Prostate gland (tissue), 2 donors: ENCODE data around the gene DCD. TPM values are rescaled to one million over a fixed set of nuclear protein-coding genes. Genes with fewer than 3 reads are reported as not detected.

Source experiments
- DNase-seq: peaks from one replicate; pipeline ENCODE4 v3.0.0-alpha.2; 2019; ENCODE audit warnings: low spot score
- H3K27ac ChIP-seq, 2 donors: fragments of 200-600 bp; sonication (generic); 2 replicates each; pipeline ENCODE4 v1.5.1; 2017 to 2019
- H3K27me3 ChIP-seq: fragments of 200-600 bp; sonication (generic); replicated peaks from 2 replicates; pipeline ENCODE4 v1.5.1; 2019; ENCODE audit not compliant: insufficient read depth
- H3K36me3 ChIP-seq, 2 donors: fragments of 200-600 bp; sonication (generic); 1 replicate in 1 of 2; 2 replicates in 1 of 2; pipeline versions ENCODE4 v1.5.1 to v1.8.1; 2017 to 2019
- H3K4me1 ChIP-seq: fragments of 200-600 bp; sonication (generic); replicated peaks from 2 replicates; pipeline ENCODE4 v1.5.1; 2019
- H3K4me3 ChIP-seq, 2 donors: fragments of 200-600 bp; sonication (generic); 2 replicates each; pipeline ENCODE4 v1.5.1; 2017 to 2019
- H3K9me3 ChIP-seq: fragments of 200-600 bp; sonication (generic); 2 replicates; pipeline ENCODE4 v1.5.1; 2017
- POLR2A ChIP-seq: fragments of 450-650 bp; IDR thresholded peaks from one replicate; pipeline ENCODE4 v1.6.1; 2016; ENCODE audit warnings: antibody characterized with exemption, mild to moderate bottlenecking
- POLR2AphosphoS5 ChIP-seq: sonication (generic); formaldehyde crosslinking; IDR thresholded peaks from one replicate; pipeline ENCODE4 v1.6.1; 2017; ENCODE audit warnings: antibody characterized with exemption
- WGBS: methylation state at CpG from one replicate; pipeline ENCODE4 v1.1.5; 2018; 5-methylcytosine and 5-hydroxymethylcytosine counted together
- intact Hi-C: fragments of 100-400 bp; cut with DNase I; formaldehyde crosslinking; loops from one replicate; pipeline ENCODE4 v1.14.2; 2022
- total RNA-seq, 2 donors: library from RNA; depleted of rRNA; stranded (reverse); fragments of >200 nt; gene quantifications; one replicate each; pipeline ENCODE4 v1.1.0, GENCODE V29; 2016
- TF ChIP-seq, protein P1 (sequence below), 4 experiments: fragments of 200-600 bp in 2 of 4; fragments of 450-650 bp in 2 of 4; sonication (generic) in 2 of 4; IDR thresholded peaks; 1 replicate in 3 of 4; 2 replicates in 1 of 4; pipeline ENCODE4 v1.5.1; 2016 to 2019; ENCODE audit warnings: antibody characterized with exemption in 4 of 4, mild to moderate bottlenecking in 2 of 4, moderate library complexity in 2 of 4

The DCD gene
- total RNA-seq, 2 donors from 2014 or later = 3.6 TPM; not detected in 1

DNA sequence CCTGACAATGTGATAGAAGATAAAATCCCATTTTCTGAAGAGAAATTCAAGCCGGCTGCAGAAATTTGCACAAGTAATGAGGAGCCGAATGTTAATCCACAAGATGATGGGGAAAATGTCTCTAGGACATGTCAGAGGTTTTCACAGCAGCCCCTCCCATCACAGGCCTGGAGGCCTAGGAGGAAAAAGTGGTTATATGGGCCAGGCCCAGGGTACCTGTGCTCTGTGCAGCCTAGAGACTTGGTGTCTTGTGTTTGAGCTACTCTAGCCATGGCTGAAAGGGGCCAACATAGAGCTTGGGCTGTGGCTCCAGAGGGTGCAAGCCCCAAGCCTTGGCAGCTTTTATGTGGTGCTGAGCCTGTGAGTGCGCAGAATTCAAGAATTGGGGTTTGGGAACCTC is 20.9 kb downstream of the DCD start:
- intact Hi-C loops = no loop called here
- no peak for DNase-seq
- H3K27me3 ChIP-seq = no peaks in the 10 kb centered on the region
- H3K9me3 ChIP-seq = no peaks in the 10 kb centered on the region
- H3K4me1 ChIP-seq = no peaks in the 10 kb centered on the region
- H3K4me3 ChIP-seq = no peak overlapping the region
- H3K27ac ChIP-seq = no peak overlapping the region
- WGBS = 98% methylated on average over 3 of the region's 3 CpGs
- no peaks in the 10 kb centered on the region for H3K36me3 ChIP-seq
- TF ChIP-seq, protein P1, sequence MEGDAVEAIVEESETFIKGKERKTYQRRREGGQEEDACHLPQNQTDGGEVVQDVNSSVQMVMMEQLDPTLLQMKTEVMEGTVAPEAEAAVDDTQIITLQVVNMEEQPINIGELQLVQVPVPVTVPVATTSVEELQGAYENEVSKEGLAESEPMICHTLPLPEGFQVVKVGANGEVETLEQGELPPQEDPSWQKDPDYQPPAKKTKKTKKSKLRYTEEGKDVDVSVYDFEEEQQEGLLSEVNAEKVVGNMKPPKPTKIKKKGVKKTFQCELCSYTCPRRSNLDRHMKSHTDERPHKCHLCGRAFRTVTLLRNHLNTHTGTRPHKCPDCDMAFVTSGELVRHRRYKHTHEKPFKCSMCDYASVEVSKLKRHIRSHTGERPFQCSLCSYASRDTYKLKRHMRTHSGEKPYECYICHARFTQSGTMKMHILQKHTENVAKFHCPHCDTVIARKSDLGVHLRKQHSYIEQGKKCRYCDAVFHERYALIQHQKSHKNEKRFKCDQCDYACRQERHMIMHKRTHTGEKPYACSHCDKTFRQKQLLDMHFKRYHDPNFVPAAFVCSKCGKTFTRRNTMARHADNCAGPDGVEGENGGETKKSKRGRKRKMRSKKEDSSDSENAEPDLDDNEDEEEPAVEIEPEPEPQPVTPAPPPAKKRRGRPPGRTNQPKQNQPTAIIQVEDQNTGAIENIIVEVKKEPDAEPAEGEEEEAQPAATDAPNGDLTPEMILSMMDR (IDR thresholded peaks at IDR 0.05) = no peak
- TF ChIP-seq POLR2AphosphoS5 = no peak
- no peak for TF ChIP-seq POLR2A

DNA sequence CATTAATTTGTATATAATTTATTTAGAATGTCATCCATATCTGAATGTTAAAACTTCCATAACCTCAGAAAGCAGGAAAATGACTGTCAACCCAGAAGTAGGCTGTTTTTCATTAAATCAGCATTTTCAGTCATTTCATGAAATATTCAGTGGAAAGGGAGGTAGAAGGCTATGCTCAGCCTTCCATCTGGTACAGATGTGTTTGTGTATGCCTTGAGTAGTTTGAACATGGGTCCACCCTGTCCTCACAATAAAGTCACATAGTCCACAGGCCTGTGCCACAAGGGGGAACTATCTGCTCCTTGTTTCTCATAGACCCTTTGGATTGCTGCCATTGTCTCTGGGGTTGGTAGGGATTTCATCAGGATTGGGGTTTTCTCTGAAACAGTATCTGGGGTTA is 22.6 kb downstream of the DCD start:
- intact Hi-C loops = no loop called here
- no peaks in the 10 kb centered on the region for H3K9me3 ChIP-seq
- DNase-seq = no peak
- H3K4me3 ChIP-seq = no peak overlapping the region
- no peaks in the 10 kb centered on the region for H3K4me1 ChIP-seq
- H3K36me3 ChIP-seq = no peaks in the 10 kb centered on the region
- H3K27ac ChIP-seq = no peak overlapping the region
- TF ChIP-seq, protein P1 (IDR thresholded peaks at IDR 0.05) = no peak
- TF ChIP-seq POLR2A (no peak), POLR2AphosphoS5 (no peak)
- H3K27me3 ChIP-seq = no peaks in the 10 kb centered on the region

DNA sequence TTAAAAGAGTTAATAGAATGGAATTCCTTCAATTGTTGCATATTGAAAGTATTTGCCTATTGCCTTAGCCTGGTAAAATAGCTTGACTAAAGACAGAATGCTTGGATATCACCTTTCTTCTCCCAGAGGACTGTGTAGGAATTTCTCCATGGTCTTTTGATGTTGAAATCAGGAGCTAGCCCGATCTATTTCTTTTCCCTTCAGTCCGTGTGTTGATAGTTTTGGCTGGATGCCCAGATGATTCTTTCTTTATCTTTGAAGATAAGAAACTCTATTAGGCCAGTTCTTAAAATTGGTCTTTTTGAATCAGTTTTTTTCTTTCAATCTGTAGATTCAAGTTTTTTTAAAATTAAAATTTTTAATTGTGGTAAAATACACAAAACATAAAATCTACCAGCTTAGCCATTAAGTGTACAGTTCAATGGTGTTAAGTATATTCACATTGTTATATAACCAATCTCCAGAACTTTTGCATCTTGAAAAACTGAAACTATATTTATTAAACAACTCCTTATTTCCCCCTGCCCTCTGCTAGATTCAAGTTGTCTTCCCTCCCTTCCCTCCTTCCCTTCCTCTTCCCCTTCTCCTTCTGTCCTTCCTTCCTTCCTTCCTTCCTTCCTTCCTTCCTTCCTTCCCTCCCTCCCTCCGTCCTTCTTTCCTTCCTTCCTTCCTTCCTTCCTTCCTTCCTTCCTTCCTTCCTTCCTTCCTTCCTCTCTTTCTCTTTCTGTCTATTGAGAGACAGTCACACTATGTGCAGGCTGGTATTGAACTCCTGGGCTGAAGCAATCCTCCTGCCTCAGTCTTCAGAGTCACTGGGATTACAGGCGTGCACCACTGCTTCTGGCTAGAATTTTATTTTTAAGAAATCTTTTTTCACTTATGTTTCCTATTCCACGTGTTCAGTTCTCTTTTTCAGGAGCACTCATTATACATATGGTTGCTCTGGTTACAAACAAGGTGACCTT is 23.6 kb downstream of the DCD start:
- Histone ChIP-seq H3K27ac (no peak overlapping the region), H3K4me1 (no peaks in the 10 kb centered on the region), H3K9me3 (no peaks in the 10 kb centered on the region), H3K4me3 (no peak overlapping the region), H3K36me3 (no peaks in the 10 kb centered on the region), H3K27me3 (no peaks in the 10 kb centered on the region)
- TF ChIP-seq, protein P1 (IDR thresholded peaks at IDR 0.05) = no peak
- TF ChIP-seq POLR2AphosphoS5 (no peak), POLR2A (no peak)
- 49% methylated on average over 5 of the region's 5 CpGs for WGBS
- intact Hi-C loops = no loop called here
- no peak for DNase-seq

DNA sequence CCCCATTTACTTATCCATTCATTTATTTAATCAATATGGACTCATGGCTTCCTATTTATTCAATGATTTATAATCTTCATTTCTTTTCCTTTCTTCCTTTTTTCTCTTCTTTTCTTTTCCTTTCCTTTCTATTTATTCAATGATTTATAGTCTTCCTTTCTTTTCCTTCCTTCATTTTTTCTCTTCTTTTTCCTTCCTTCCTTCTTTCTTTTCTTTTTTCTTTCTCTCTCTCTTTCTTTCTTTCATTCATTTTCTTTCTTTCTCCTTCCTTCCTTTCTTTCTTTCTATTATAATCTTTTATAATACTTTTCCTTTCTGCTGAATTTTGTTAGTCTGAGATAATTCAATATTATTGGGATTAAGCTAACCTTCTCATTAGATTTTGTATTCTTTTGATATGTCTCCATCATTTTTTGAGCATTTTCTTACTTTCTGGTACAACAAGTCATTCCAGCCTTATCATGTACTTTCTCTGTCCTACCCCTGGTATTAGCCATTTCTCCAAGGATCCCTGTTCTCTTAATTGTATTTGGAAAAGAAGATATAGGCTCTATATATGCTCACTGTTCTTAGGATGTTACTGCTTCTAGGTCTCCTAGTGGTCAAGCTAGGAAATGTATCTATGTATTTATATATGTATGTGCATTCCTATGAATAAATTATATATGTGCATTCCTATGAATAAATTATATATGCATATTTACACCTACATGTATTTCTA is 25.5 kb downstream of the DCD start:
- Histone ChIP-seq H3K36me3 (no peaks in the 10 kb centered on the region), H3K27me3 (no peaks in the 10 kb centered on the region), H3K9me3 (no peaks in the 10 kb centered on the region), H3K27ac (no peak overlapping the region), H3K4me3 (no peak overlapping the region), H3K4me1 (no peaks in the 10 kb centered on the region)
- intact Hi-C loops = no loop called here
- TF ChIP-seq POLR2A = no peak
- TF ChIP-seq, protein P1 (IDR thresholded peaks at IDR 0.05) = no peak
- no peak for TF ChIP-seq POLR2AphosphoS5
- DNase-seq = no peak
